Islet of Langerhans (tissue), 1 donor: ENCODE results near the gene TMEM143.
"Not testable (repeated sequence)": the region's sequence is repeated elsewhere in the genome, so short reads cannot be mapped to it uniquely, and the experiment has no call there.

Experiments used
- FAIRE-seq: peaks from one replicate; lab custom pipeline; 2011; peaks lifted over from hg19 to GRCh38; lab: Jason Lieb, UNC

Gene TMEM143

GRCh38 chr19:48391100-48392005, 27.6 kb upstream of the TMEM143 start, which contains the start of gene KDELR1:
Gene KDELR1 (minus strand): TSS chr19:48391551. CDS start chr19:48391358, 193 bp downstream.
- no peak for FAIRE-seq

GRCh38 chr19:48390188-48391099, 26.7 kb upstream of the TMEM143 start:
- FAIRE-seq: no peak

GRCh38 chr19:48386981-48387380, 23.2 kb upstream of the TMEM143 start:
- FAIRE-seq: no peak

- no peak for FAIRE-seq
These were observed 21.8 kb upstream of the TMEM143 start for GRCh38 chr19:48385461-48386087.

GRCh38 chr19:48382286-48382685, 18.5 kb upstream of the TMEM143 start:
- FAIRE-seq: no peak

GRCh38 chr19:48381178-48381950, 17.6 kb upstream of the TMEM143 start:
- FAIRE-seq: no peak

GRCh38 chr19:48379058-48379457, 15.3 kb upstream of the TMEM143 start:
- FAIRE-seq: no peak

- FAIRE-seq: no peak
These were observed 14.4 kb upstream of the TMEM143 start for GRCh38 chr19:48378194-48378570.

GRCh38 chr19:48373567-48373966, 9.8 kb upstream of the TMEM143 start:
- FAIRE-seq: no peak

GRCh38 chr19:48372904-48373303, 9.2 kb upstream of the TMEM143 start:
- peak; percentile 98 for FAIRE-seq

GRCh38 chr19:48371771-48372170, 8.0 kb upstream of the TMEM143 start:
- FAIRE-seq: not testable (repeated sequence)

- no peak for FAIRE-seq
These were observed 7.6 kb upstream of the TMEM143 start for GRCh38 chr19:48371367-48371766.

GRCh38 chr19:48370955-48371354, 7.2 kb upstream of the TMEM143 start:
- FAIRE-seq: no peak

- no peak for FAIRE-seq
These were observed 5.2 kb upstream of the TMEM143 start for GRCh38 chr19:48368936-48369335.

GRCh38 chr19:48367855-48368254, 4.1 kb upstream of the TMEM143 start:
- FAIRE-seq: no peak

- FAIRE-seq: no peak
These were observed 1.9 kb upstream of the TMEM143 start for GRCh38 chr19:48365602-48366001.

- FAIRE-seq: no peak
These were observed 1.0 kb upstream of the TMEM143 start for GRCh38 chr19:48364598-48365348.

- no peak for FAIRE-seq
These were observed 285 bp downstream of the TMEM143 start for GRCh38 chr19:48363500-48363809.

GRCh38 chr19:48362716-48363499, 832 bp downstream of the TMEM143 start:
- no peak for FAIRE-seq

- no peak for FAIRE-seq
These were observed 1.8 kb downstream of the TMEM143 start for GRCh38 chr19:48361912-48362311.
